Peyer's patch (tissue), 4 donors: Measurements from ENCODE around the gene SFRP4. TPM values are rescaled to one million over a fixed set of nuclear protein-coding genes. Genes with fewer than 3 reads are reported as not detected.

Experiments
- DNase-seq, 3 donors: peaks; one replicate each; pipeline ENCODE4 v3.0.0-alpha.2; 2017 to 2019
- H3K27ac ChIP-seq, 4 donors: fragments of 200-600 bp; sonication (generic); one replicate each; pipeline ENCODE4 v1.5.1; 2016 to 2019
- H3K27me3 ChIP-seq, 2 donors: fragments of 200-600 bp; sonication (generic); one replicate each; pipeline ENCODE4 v1.5.1; 2019
- H3K36me3 ChIP-seq, 3 donors: fragments of 200-600 bp; sonication (generic); one replicate each; pipeline ENCODE4 v1.5.1; 2016 to 2019
- H3K4me1 ChIP-seq, 4 donors: fragments of 200-600 bp; sonication (generic); one replicate each; pipeline ENCODE4 v1.5.1; 2016 to 2019
- H3K4me3 ChIP-seq, 4 donors: fragments of 200-600 bp; sonication (generic); 1 replicate in 3 of 4; 2 replicates in 1 of 4; pipeline ENCODE4 v1.5.1; 2016 to 2019; ENCODE audit warnings: mild to moderate bottlenecking in 1 of 4
- H3K9me3 ChIP-seq, 4 donors: fragments of 200-600 bp; sonication (generic); one replicate each; pipeline ENCODE4 v1.5.1; 2016 to 2019; ENCODE audit warnings: mild to moderate bottlenecking in 1 of 4
- POLR2A ChIP-seq, 2 donors: fragments of 450-650 bp; IDR thresholded peaks; one replicate each; pipeline ENCODE4 v1.5.1; 2017; ENCODE audit warnings: antibody characterized with exemption in 2 of 2, mild to moderate bottlenecking in 2 of 2, moderate library complexity in 2 of 2
- total RNA-seq, 4 donors: library from RNA; depleted of rRNA; stranded (reverse); fragments of >200 nt; gene quantifications; one replicate each; pipeline ENCODE4 v1.1.0, GENCODE V29; 2016
- TF ChIP-seq, protein P1 (sequence below), 6 experiments: fragments of 450-650 bp in 4 of 6; fragments of 200-600 bp in 2 of 6; sonication (generic) in 1 of 6; IDR thresholded peaks; one replicate each; pipeline ENCODE4 v1.5.1; 2017 to 2019; ENCODE audit warnings: antibody characterized with exemption in 6 of 6, mild to moderate bottlenecking in 3 of 6, moderate library complexity in 1 of 6

SFRP4 gene
- total RNA-seq, 4 donors from 2014 or later = 1.2 TPM; not detected in 3

- TF ChIP-seq, protein P1, sequence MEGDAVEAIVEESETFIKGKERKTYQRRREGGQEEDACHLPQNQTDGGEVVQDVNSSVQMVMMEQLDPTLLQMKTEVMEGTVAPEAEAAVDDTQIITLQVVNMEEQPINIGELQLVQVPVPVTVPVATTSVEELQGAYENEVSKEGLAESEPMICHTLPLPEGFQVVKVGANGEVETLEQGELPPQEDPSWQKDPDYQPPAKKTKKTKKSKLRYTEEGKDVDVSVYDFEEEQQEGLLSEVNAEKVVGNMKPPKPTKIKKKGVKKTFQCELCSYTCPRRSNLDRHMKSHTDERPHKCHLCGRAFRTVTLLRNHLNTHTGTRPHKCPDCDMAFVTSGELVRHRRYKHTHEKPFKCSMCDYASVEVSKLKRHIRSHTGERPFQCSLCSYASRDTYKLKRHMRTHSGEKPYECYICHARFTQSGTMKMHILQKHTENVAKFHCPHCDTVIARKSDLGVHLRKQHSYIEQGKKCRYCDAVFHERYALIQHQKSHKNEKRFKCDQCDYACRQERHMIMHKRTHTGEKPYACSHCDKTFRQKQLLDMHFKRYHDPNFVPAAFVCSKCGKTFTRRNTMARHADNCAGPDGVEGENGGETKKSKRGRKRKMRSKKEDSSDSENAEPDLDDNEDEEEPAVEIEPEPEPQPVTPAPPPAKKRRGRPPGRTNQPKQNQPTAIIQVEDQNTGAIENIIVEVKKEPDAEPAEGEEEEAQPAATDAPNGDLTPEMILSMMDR (IDR thresholded peaks at IDR 0.05) = no peak
- no peak for TF ChIP-seq POLR2A (IDR thresholded peaks at IDR 0.05)
- Histone ChIP-seq H3K27me3 (no peaks in the 10 kb centered on the region), H3K4me3 (no peak overlapping the region), H3K4me1 (no peaks in the 10 kb centered on the region), H3K36me3 (no peaks in the 10 kb centered on the region), H3K9me3 (no peaks in the 10 kb centered on the region), H3K27ac (no peak overlapping the region)
- DNase-seq = no peak
Measured at GRCh38 chr7:37899712-37900247, 16.8 kb downstream of the SFRP4 start.

GRCh38 chr7:37894671-37895070, 21.9 kb downstream of the SFRP4 start:
- Histone ChIP-seq H3K27me3 (no peaks in the 10 kb centered on the region), H3K9me3 (no peaks in the 10 kb centered on the region), H3K4me1 (no peaks in the 10 kb centered on the region), H3K27ac (no peak overlapping the region), H3K4me3 (no peak overlapping the region), H3K36me3 (no peaks in the 10 kb centered on the region)
- DNase-seq = no peak
- TF ChIP-seq POLR2A (IDR thresholded peaks at IDR 0.05) = no peak
- TF ChIP-seq, protein P1 (IDR thresholded peaks at IDR 0.05) = no peak

- Histone ChIP-seq H3K27ac (no peak overlapping the region), H3K4me3 (no peak overlapping the region), H3K27me3 (no peaks in the 10 kb centered on the region), H3K4me1 (no peaks in the 10 kb centered on the region), H3K36me3 (no peaks in the 10 kb centered on the region), H3K9me3 (no peaks in the 10 kb centered on the region)
- TF ChIP-seq POLR2A (IDR thresholded peaks at IDR 0.05) = no peak
- TF ChIP-seq, protein P1 (IDR thresholded peaks at IDR 0.05) = no peak
- no peak for DNase-seq
Measured at GRCh38 chr7:37893359-37893758, 23.3 kb downstream of the SFRP4 start.

DNA sequence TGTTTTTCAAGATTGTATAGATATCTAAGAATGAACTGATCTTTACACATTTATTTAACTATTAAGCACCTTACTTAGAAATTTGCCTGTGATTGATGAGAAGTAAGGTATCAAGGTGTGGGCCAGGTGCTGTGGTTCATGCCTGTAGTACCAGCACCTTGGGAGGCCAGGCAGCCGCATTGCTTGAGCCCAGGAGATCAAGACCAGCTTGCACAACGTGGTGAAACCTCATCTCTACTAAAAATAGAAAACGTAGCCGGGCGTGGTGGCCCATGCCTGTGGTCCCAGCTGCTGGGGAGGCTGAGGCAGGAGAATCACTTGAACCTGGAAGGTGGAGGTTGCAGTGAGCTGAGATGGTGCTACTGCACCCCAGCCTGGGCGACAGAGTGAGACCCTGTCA, 34.5 kb downstream of the SFRP4 start:
- Histone ChIP-seq H3K36me3 (no peaks in the 10 kb centered on the region), H3K27ac (no peak overlapping the region), H3K9me3 (no peaks in the 10 kb centered on the region), H3K27me3 (no peaks in the 10 kb centered on the region), H3K4me1 (no peaks in the 10 kb centered on the region), H3K4me3 (no peak overlapping the region)
- TF ChIP-seq, protein P1 (IDR thresholded peaks at IDR 0.05) = no peak
- no peak for TF ChIP-seq POLR2A (IDR thresholded peaks at IDR 0.05)
- no peak for DNase-seq

Other genes starting within 250 kb of the SFRP4 start
- not detected for gene GPR141, start 233.1 kb downstream of the SFRP4 start, total RNA-seq
- 1 to 10 TPM in 1 of 4 donors, not detected in 3; 1.7 TPM for gene NME8, start 68.2 kb downstream of the SFRP4 start, total RNA-seq
- 10 to 100 TPM in 3 of 4 donors, 1 to 10 TPM in 1; 7.4 to 22.5 (median 19.7) TPM for gene EPDR1, start 3.8 kb upstream of the SFRP4 start, total RNA-seq